ENCODE results near the gene HMGN1.
"Not testable (repeated sequence)": the region's sequence is repeated elsewhere in the genome, so short reads cannot be mapped to it uniquely, and the experiment has no call there.

DNA sequence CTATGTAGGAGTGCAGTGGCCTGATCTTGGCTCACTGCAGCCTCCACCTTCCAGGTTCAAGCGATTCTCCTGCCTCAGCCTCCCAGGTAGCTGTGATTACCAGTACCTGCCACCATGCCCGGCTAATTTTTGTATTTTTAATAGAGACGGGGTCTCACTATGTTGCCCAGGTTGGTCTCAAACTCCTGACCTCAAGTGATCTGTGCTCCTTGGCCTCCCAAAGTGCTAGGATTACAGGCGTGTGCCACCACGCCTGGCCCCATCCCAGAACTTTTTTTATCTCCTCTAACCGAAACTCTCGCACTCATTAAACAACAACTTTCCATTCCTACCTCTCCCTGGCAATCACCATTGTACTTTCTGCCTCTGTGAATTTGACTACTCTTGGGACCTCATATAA, 33.2 kb upstream of the HMGN1 start:
- TF ChIP-seq, protein P1, sequence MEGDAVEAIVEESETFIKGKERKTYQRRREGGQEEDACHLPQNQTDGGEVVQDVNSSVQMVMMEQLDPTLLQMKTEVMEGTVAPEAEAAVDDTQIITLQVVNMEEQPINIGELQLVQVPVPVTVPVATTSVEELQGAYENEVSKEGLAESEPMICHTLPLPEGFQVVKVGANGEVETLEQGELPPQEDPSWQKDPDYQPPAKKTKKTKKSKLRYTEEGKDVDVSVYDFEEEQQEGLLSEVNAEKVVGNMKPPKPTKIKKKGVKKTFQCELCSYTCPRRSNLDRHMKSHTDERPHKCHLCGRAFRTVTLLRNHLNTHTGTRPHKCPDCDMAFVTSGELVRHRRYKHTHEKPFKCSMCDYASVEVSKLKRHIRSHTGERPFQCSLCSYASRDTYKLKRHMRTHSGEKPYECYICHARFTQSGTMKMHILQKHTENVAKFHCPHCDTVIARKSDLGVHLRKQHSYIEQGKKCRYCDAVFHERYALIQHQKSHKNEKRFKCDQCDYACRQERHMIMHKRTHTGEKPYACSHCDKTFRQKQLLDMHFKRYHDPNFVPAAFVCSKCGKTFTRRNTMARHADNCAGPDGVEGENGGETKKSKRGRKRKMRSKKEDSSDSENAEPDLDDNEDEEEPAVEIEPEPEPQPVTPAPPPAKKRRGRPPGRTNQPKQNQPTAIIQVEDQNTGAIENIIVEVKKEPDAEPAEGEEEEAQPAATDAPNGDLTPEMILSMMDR (conservative IDR thresholded peaks at IDR 0.05; ENCODE audit: low read length), result not testable (repeated sequence)
- TF ChIP-seq EZH2phosphoT487 (IDR thresholded peaks at IDR 0.05; ENCODE audit: borderline replicate concordance, low read depth, low read length), result not testable (repeated sequence)

Measured in OCI-LY7 (cell line).